ENCODE data around the gene SPINK8.

Gene SPINK8

GRCh38 chr3:48306860-48307530 lies 26.5 kb downstream of the SPINK8 start:
- in situ Hi-C loops (cut with HindIII; ENCODE audit: low pct_unique_long_range_greater_than_20kb, low sequenced_read_pairs): no loop called here
- no peak for TF ChIP-seq JUND (IDR thresholded peaks at IDR 0.05; ENCODE audit: low read depth)
- DNase-seq (ENCODE audit: low read depth in 1 of 2, low spot score in 1 of 2): no peak

GRCh38 chr3:48306290-48306689 lies 27.2 kb downstream of the SPINK8 start:
- in situ Hi-C loops (cut with HindIII; ENCODE audit: low pct_unique_long_range_greater_than_20kb, low sequenced_read_pairs): no loop called here
- TF ChIP-seq JUND (IDR thresholded peaks at IDR 0.05; ENCODE audit: low read depth): no peak
- DNase-seq (ENCODE audit: low read depth in 1 of 2, low spot score in 1 of 2): no peak

- no peak for TF ChIP-seq JUND (IDR thresholded peaks at IDR 0.05; ENCODE audit: low read depth)
- in situ Hi-C loops (cut with HindIII; ENCODE audit: low pct_unique_long_range_greater_than_20kb, low sequenced_read_pairs): no loop called here
- DNase-seq (ENCODE audit: low read depth in 1 of 2, low spot score in 1 of 2): no peak
These were observed 28.1 kb downstream of the SPINK8 start for GRCh38 chr3:48305396-48305795.

- in situ Hi-C loops (cut with HindIII; ENCODE audit: low pct_unique_long_range_greater_than_20kb, low sequenced_read_pairs): no loop called here
- no peak for TF ChIP-seq JUND (IDR thresholded peaks at IDR 0.05; ENCODE audit: low read depth)
- no peak for DNase-seq (ENCODE audit: low read depth in 1 of 2, low spot score in 1 of 2)
These were observed 30.4 kb downstream of the SPINK8 start for GRCh38 chr3:48303021-48303420.

GRCh38 chr3:48301800-48302166 lies 31.7 kb downstream of the SPINK8 start:
- peak in 1 of 2 experiments; percentile 44 for DNase-seq (ENCODE audit: low read depth in 1 of 2, low spot score in 1 of 2)
- in situ Hi-C loops (cut with HindIII; ENCODE audit: low pct_unique_long_range_greater_than_20kb, low sequenced_read_pairs): no loop called here

GRCh38 chr3:48301020-48301799 lies 32.3 kb downstream of the SPINK8 start, which contains the start of gene NME6:
Gene NME6 (minus strand): TSS chr3:48301367.
- no peak for TF ChIP-seq JUND (IDR thresholded peaks at IDR 0.05; ENCODE audit: low read depth)
- peak; percentile 66 to 93 for DNase-seq (ENCODE audit: low read depth in 1 of 2, low spot score in 1 of 2)
- in situ Hi-C loops (cut with HindIII; ENCODE audit: low pct_unique_long_range_greater_than_20kb, low sequenced_read_pairs): no loop called here

More at GRCh38 chr3:48301800-48302166, 31.7 kb downstream of the SPINK8 start:
- no peak for TF ChIP-seq JUND (IDR thresholded peaks at IDR 0.05; ENCODE audit: low read depth)

GRCh38 chr3:48299746-48300712 lies 33.4 kb downstream of the SPINK8 start:
- TF ChIP-seq JUND (IDR thresholded peaks at IDR 0.05; ENCODE audit: low read depth): no peak
- in situ Hi-C loops (cut with HindIII; ENCODE audit: low pct_unique_long_range_greater_than_20kb, low sequenced_read_pairs): no loop called here
- DNase-seq (ENCODE audit: low read depth in 1 of 2, low spot score in 1 of 2): peak in 1 of 2 experiments; percentile 5

- no peak for DNase-seq (ENCODE audit: low read depth in 1 of 2, low spot score in 1 of 2)
- in situ Hi-C loops (cut with HindIII; ENCODE audit: low pct_unique_long_range_greater_than_20kb, low sequenced_read_pairs): no loop called here
- TF ChIP-seq JUND (IDR thresholded peaks at IDR 0.05; ENCODE audit: low read depth): no peak
These were observed 36.2 kb downstream of the SPINK8 start for GRCh38 chr3:48297111-48297810.

GRCh38 chr3:48296699-48297098 lies 36.8 kb downstream of the SPINK8 start:
- no peak for TF ChIP-seq JUND (IDR thresholded peaks at IDR 0.05; ENCODE audit: low read depth)
- no peak for DNase-seq (ENCODE audit: low read depth in 1 of 2, low spot score in 1 of 2)
- in situ Hi-C loops (cut with HindIII; ENCODE audit: low pct_unique_long_range_greater_than_20kb, low sequenced_read_pairs): no loop called here

GRCh38 chr3:48294611-48295263 lies 38.7 kb downstream of the SPINK8 start:
- no peak for DNase-seq (ENCODE audit: low read depth in 1 of 2, low spot score in 1 of 2)
- TF ChIP-seq JUND (IDR thresholded peaks at IDR 0.05; ENCODE audit: low read depth): no peak
- in situ Hi-C loops (cut with HindIII; ENCODE audit: low pct_unique_long_range_greater_than_20kb, low sequenced_read_pairs): no loop called here

- in situ Hi-C loops (cut with HindIII; ENCODE audit: low pct_unique_long_range_greater_than_20kb, low sequenced_read_pairs): no loop called here
- TF ChIP-seq JUND (IDR thresholded peaks at IDR 0.05; ENCODE audit: low read depth): no peak
- no peak for DNase-seq (ENCODE audit: low read depth in 1 of 2, low spot score in 1 of 2)
These were observed 43.8 kb downstream of the SPINK8 start for GRCh38 chr3:48289659-48290058.
